SH-SY5Y (cell line): ENCODE measurements around the gene ST3GAL5.

Experiments
- GATA2 ChIP-seq: IDR thresholded peaks from 2 replicates; pipeline ENCODE4 v1.6.1; 2011; ENCODE audit warnings: mild to moderate bottlenecking, low read depth, low read length
- GATA3 ChIP-seq: IDR thresholded peaks from 2 replicates; pipeline ENCODE4 v1.6.1; 2011; ENCODE audit warnings: low read depth, mild to moderate bottlenecking, low read length, moderate library complexity

- no peak for TF ChIP-seq GATA2
- no peak for TF ChIP-seq GATA3
Observed at GRCh38 chr2:85788603-85789002, 100.2 kb downstream of the ST3GAL5 start.
